COLO829 (cell line): ENCODE measurements around the gene TCF25.

Experiments
- DNase-seq: peaks from one replicate; pipeline ENCODE4 v3.0.0; 2012; ENCODE audit warnings: low spot score

Gene TCF25

GRCh38 chr16:89844739-89845339, 28.6 kb upstream of the TCF25 start:
- no peak for DNase-seq

GRCh38 chr16:89845417-89845816, 28.0 kb upstream of the TCF25 start:
- no peak for DNase-seq

GRCh38 chr16:89847051-89847939, 26.1 kb upstream of the TCF25 start:
- no peak for DNase-seq

- DNase-seq, result no peak
These were observed 25.5 kb upstream of the TCF25 start for GRCh38 chr16:89847940-89848297.

- no peak for DNase-seq
These were observed 24.4 kb upstream of the TCF25 start for GRCh38 chr16:89848974-89849373.

GRCh38 chr16:89853306-89853993, 19.9 kb upstream of the TCF25 start:
- no peak for DNase-seq

- no peak for DNase-seq
These were observed 18.0 kb upstream of the TCF25 start for GRCh38 chr16:89855301-89855945.

GRCh38 chr16:89855986-89856385, 17.4 kb upstream of the TCF25 start:
- no peak for DNase-seq

GRCh38 chr16:89858973-89859614, 14.3 kb upstream of the TCF25 start:
- no peak for DNase-seq

- DNase-seq, result no peak
These were observed 13.8 kb upstream of the TCF25 start for GRCh38 chr16:89859615-89860007.

- peak; percentile 30 for DNase-seq
These were observed 12.6 kb upstream of the TCF25 start for GRCh38 chr16:89860747-89861304.

GRCh38 chr16:89861648-89862047, 11.7 kb upstream of the TCF25 start:
- DNase-seq, result no peak

GRCh38 chr16:89862732-89863131, 10.7 kb upstream of the TCF25 start:
- DNase-seq, result no peak

GRCh38 chr16:89863741-89864526, 9.5 kb upstream of the TCF25 start:
- no peak for DNase-seq

GRCh38 chr16:89864527-89864820, 8.9 kb upstream of the TCF25 start:
- no peak for DNase-seq

- no peak for DNase-seq
These were observed 5.5 kb upstream of the TCF25 start for GRCh38 chr16:89867918-89868317.

- no peak for DNase-seq
These were observed 3.5 kb upstream of the TCF25 start for GRCh38 chr16:89869911-89870310.

GRCh38 chr16:89870440-89870839, 3.0 kb upstream of the TCF25 start:
- DNase-seq, result no peak

- DNase-seq, result no peak
These were observed 1.5 kb upstream of the TCF25 start for GRCh38 chr16:89871895-89872294.

GRCh38 chr16:89873972-89874689, 739 bp downstream of the TCF25 start:
- DNase-seq, result peak; percentile 89
